Choroid plexus epithelial cell (primary cell): Measurements from ENCODE around the gene MRPL34.

Experiments used
- DNase-seq: peaks from one replicate; pipeline ENCODE4 v3.0.0-alpha.2; 2010; ENCODE audit warnings: low read depth
- H3K4me3 ChIP-seq: 2 replicates; pipeline ENCODE4 v1.5.1; 2011; ENCODE audit warnings: low read depth, mild to moderate bottlenecking, control low read depth, low read length, moderate library complexity
- TF ChIP-seq, protein P1 (sequence below): conservative IDR thresholded peaks from 2 replicates; pipeline ENCODE4 v1.5.1; 2011; ENCODE audit warnings: low read depth, mild to moderate bottlenecking, control low read depth, inconsistent platforms, low read length, moderate library complexity

MRPL34 gene

DNA sequence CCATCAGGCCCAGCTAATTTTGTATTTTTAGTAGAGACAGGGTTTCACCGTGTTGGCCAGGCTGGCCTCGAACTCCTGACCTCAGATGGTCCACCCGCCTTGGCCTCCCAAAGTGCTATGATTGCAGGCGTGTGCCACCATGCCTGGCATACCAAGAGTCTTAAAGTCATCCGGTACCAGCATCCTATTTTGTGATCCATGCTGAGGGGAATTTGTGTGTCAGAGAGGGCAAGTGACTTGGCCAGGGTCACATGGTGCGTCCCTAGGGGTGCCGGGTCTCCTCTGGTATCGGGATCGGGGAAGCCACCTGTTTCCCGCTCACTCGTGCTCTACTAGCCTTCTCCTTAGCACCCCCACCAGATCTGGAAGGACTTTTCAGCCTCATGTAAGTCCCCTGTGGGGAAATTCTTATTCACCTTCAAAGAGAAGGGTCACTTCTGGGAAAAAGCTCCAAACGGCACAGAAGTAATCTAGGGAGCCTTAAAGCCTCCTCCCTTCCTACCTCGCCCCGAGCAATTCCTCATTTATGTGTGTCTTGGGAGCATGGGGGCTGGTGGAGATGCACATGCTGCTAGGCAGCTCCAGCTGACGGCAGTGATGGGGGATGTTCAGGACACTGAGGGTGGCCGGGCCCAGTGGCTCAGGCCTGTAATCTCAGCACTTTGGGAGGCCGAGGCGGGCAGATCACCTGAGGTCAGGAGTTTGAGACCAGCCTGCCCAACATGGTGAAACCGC lies 30.1 kb upstream of the MRPL34 start:
- TF ChIP-seq, protein P1, sequence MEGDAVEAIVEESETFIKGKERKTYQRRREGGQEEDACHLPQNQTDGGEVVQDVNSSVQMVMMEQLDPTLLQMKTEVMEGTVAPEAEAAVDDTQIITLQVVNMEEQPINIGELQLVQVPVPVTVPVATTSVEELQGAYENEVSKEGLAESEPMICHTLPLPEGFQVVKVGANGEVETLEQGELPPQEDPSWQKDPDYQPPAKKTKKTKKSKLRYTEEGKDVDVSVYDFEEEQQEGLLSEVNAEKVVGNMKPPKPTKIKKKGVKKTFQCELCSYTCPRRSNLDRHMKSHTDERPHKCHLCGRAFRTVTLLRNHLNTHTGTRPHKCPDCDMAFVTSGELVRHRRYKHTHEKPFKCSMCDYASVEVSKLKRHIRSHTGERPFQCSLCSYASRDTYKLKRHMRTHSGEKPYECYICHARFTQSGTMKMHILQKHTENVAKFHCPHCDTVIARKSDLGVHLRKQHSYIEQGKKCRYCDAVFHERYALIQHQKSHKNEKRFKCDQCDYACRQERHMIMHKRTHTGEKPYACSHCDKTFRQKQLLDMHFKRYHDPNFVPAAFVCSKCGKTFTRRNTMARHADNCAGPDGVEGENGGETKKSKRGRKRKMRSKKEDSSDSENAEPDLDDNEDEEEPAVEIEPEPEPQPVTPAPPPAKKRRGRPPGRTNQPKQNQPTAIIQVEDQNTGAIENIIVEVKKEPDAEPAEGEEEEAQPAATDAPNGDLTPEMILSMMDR = no peak
- no peak for DNase-seq
- no peak overlapping the region for H3K4me3 ChIP-seq

- TF ChIP-seq, protein P1 = no peak
- no peak overlapping the region for H3K4me3 ChIP-seq
- DNase-seq = no peak
Measured at GRCh38 chr19:17279436-17279835, 26.2 kb upstream of the MRPL34 start.

DNA sequence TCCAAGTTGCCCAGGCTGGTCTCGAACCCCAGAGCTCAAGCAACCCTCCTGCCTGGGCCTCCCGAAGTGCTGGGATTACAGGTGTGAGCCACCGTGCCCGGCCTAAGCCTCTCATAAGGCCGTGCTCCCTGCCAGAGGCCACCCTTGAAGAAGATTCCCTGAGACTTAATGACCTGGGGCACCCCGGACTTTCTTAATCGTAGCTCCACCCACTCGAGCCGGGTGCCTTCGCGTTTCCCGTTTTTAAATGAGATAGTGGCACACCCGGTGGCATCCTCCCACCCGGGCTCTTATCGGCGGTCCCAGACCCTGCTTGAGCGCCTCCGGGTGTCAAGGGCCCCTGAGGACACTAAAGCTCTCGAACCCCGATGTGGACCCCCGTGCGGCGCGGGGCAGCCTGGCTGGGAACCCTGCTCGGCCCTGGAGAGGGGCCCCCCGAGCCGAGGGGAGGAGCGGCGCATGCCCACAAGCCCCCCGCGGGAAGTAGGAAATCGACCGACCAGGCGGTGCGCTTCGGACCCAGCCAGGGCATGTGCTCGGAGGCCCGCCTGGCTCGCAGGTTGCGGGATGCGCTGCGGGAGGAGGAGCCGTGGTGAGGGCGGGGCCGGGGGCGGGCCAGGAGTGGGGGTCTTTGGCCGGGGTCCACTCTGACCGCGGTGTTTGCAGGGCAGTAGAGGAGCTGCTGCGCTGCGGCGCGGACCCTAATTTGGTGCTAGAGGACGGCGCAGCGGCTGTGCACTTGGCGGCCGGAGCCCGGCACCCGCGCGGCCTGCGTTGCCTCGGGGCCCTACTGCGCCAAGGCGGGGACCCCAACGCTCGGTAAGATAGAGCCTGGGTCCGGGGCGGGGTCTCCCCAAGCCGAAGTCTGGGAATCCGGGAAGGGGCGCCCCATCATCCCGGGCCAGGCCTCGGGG lies 24.0 kb upstream of the MRPL34 start, which contains the start of gene ANKLE1:
Gene ANKLE1 (plus strand): TSS at position 511 of the 914 bp plus-strand sequence. CDS start 20 bp downstream, at position 531.
- DNase-seq = no peak
- H3K4me3 ChIP-seq = peak within 1 kb of the TSS; percentile 46
- TF ChIP-seq, protein P1 = no peak

GRCh38 chr19:17282488-17283125 lies 23.1 kb upstream of the MRPL34 start:
- peak; percentile 75 for DNase-seq
- H3K4me3 ChIP-seq = peak overlapping the region; percentile 45
- TF ChIP-seq, protein P1 = peak; percentile 85

DNA sequence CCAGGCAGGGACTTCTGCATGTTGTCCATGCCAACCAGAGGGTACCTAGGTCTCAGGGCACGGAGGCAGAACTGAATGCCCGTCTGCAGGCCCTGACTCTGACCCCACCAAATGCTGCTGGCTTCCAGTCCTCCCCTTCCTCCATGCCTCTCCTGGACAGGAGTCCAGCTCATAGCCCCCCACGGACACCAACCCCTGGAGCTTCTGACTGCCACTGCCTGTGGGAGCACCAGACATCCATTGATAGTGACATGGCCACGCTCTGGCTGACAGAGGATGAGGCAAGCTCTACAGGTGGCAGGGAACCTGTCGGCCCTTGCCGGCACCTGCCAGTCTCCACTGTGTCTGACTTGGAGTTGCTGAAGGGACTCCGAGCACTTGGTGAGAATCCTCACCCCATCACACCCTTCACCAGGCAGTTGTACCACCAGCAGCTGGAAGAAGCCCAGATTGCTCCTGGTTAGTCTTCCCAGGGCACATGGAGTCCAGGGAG lies 22.1 kb upstream of the MRPL34 start:
- TF ChIP-seq, protein P1 = peak; percentile 2
- no peak overlapping the region for H3K4me3 ChIP-seq
- DNase-seq = no peak

DNA sequence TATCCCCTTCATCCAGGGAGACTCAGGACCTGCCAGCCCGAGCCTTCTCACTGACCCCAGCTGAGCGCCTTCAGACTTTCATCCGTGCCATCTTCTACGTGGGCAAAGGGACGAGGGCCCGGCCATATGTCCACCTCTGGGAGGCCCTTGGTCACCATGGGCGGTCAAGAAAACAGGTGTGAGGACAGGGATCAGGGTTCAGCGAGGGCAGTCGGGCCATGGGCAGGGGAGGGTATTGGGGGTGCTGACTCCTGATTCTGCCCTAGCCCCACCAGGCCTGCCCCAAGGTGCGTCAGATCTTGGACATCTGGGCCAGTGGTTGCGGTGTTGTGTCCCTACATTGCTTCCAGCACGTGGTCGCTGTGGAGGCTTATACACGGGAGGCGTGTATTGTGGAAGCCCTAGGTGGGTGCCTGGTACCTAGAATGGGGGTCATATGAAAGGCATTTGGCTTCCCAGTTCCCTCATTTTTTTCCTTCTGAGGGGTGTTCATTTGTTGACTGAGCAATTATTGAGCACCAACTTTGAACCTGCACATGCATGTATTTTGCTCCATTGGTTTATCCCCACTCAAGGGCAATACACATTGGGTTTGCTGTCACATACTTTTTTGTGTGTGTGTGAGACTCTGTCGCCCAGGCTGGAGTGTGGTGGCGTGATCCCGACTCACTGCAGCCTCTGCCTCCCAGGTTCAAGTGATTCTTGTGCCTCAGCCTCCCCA lies 20.1 kb upstream of the MRPL34 start:
- no peak for DNase-seq
- H3K4me3 ChIP-seq = no peak overlapping the region
- TF ChIP-seq, protein P1 = no peak
